NK-92 (cell line): ENCODE results near the gene CCDC81.

Source experiments
- DNase-seq: peaks from one replicate; lab custom pipeline; 2025; ENCODE audit not compliant: unreplicated experiment; lab: John Stamatoyannopoulos, UW

Gene CCDC81

DNA sequence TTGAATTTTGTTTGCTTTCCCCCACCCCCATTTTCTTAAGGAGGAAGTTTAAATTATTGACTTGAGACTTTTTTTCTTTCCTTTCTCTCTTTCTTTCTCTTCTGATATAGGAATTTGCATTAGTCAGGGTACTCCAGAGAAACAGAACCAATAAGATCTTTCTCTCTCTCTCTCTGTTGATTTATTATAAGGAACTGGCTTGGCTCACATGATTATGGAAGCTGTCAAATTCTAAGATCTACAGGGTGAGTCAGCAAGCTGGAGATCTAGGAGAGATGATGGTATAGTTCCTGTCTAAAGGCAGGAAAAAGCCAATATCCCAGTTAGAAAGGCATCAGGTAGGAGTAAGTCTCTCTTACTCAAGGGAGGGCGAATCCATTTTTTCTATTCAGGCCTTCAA is 64.0 kb downstream of the CCDC81 start:
- no peak for DNase-seq

DNA sequence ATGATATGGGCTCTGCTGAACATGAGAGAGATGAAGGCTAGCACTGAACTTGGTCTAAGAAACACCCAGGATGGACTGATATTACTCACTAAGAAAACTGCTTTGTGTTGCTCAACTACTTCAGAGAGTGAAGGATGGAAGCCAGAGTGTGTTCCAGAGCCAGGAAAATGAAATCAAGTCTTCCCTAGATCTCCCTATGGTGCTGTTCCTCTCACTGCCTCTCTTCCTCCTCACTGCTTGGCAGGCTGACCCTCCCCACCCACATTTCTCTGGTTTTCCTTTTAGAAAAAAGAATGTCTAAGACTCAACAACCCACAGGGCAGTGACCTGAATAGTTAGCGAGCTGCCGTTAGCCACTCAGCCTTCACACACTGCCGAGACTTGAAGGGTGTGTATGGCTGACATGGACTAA is 65.6 kb downstream of the CCDC81 start:
- DNase-seq = no peak

DNA sequence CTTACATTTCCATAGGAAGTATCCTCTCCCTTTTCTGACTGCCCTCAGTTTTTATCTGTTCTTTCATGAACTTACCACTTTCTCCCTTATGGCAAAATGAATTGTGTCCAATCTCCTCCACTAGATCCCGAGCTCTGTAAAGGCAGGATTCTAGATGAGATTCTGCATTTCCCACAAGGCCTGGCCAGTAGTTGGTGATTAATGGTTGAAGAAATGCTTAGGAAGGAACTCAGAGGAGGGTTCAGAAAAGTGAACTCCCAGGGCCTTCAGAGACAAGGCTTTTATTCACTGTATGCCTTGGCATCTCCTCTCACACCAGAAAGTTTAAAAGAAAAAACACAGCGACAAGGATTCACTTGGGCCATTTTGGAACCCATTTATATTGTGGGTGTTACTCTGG is 66.2 kb downstream of the CCDC81 start:
- no peak for DNase-seq

DNA sequence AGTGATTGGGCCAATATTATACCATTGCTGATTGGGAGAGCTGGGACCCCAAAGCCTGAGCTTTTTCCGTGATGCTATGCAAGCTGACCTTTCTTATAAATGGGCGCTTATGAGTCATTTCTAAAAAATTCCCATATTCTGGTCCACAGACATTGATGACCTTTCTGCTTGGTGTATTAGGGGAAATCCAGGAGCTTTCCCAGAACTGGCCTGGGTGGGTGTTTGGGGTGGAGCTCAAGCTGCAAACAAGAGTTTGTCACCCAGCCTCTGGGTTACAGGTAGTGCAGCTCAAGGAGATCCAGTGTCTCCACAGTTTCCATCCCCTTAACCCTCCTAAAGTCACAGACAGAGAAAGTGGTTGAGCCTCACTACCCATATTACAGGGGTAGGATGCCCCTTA is 67.7 kb downstream of the CCDC81 start:
- DNase-seq = no peak

DNA sequence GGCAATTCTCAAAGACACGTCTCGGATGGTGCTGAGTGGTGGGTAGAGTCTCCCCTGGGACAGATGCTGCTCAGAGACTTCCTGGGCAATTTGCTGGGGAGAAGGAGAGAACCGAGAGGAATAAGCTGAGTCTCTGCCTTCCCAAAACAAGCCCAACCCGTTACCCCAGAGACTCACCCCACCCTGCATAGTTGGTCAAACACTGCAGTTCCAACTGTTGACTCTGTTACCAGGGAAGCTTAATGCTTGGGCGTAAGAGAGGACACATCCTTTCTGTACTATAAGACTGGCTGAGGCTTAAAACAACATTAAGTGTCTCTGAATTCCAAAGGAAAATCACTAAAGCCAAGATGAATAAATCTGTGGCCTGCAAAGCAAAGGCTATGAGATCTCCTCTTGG is 68.1 kb downstream of the CCDC81 start:
- DNase-seq = no peak

DNA sequence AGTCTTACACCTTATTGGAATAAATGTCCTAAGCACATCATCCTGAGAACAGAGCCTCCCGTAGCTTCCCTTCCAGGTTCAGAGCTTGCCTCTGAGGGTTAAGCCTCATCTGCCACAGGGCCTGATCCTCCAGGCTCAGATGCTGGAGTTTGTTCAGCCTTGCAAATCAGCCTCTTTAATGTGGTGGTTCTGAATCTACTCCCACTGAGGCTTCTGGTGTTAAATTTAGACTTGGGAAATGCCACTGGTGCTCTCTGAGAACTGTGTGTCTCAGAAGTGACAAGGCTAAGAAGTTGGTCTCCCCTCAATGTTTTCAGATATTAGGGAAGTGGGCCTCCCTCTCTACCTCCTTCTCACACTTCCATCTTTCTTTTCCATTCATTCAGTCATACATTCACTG is 68.7 kb downstream of the CCDC81 start:
- no peak for DNase-seq

DNA sequence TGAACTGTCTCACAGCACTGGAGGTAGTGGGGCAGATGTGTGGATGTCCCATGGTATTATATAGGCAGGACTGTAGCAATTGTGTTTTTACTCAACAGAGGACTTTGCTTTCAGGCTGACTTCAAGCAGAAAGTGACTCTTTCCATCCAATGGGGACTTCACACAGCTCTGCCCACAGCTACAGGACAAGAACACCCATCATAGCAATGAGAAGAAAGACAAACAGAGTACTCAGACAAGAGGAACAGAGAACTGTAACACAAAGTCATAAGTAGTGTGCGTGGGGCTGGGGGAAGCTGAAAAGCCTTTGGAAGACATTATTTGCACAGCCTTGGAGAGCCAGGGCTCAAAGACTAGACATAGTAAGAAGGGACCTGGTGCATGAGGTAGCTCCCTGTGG is 70.3 kb downstream of the CCDC81 start:
- DNase-seq = no peak

DNA sequence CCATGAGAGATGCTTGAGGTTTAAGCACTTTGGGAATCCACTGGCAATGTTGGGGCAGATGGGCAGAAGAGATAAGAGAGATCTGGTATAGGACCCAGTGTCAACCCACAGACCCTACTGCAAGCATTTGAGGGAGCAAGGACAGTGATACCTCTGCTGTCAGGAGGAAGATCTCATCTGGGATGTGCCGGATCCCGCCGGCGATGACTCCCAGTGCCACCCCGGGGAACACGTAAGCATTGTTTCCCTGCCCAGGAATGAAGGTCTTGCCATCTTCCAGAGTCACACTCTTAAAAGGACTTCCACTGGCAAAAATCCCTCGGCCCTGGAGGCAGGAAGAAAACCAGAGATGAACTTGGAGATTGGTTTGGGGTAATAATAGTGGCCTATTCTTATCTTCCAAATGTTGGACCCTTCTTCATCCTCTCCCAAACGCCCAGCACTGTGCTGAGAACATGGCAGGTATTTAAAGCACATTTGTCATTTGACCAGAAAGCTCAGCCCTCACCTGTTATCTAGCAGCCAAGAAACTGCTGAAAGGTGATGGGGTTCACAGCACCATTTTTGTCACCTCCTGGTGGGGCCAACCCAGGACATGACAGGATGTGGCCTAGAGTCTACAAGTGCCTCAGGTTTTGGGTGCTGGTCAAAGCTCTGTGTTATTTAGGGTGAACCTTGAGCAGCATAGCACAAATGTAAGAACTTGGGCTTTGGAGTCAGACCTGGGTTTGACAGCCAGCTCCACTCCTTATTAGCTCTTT is 71.7 kb downstream of the CCDC81 start:
- DNase-seq = no peak

DNA sequence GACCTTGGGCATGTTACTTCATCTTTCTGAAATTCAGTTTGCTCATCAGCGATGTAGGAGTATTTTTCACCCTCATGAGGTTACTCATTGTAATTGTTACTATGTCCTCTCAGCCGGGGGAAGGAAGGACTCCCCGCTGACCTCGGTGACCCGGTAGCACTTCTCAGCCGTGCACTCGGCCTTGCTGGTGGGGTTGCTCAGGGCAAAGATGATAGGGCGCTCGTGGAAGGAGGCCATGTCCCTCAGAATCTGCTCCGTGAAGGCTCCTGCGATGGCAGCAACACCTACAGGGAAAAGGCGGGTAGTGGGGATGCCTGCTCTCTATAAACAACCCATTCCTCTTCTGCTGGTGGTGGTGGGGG is 72.2 kb downstream of the CCDC81 start:
- DNase-seq = no peak

DNA sequence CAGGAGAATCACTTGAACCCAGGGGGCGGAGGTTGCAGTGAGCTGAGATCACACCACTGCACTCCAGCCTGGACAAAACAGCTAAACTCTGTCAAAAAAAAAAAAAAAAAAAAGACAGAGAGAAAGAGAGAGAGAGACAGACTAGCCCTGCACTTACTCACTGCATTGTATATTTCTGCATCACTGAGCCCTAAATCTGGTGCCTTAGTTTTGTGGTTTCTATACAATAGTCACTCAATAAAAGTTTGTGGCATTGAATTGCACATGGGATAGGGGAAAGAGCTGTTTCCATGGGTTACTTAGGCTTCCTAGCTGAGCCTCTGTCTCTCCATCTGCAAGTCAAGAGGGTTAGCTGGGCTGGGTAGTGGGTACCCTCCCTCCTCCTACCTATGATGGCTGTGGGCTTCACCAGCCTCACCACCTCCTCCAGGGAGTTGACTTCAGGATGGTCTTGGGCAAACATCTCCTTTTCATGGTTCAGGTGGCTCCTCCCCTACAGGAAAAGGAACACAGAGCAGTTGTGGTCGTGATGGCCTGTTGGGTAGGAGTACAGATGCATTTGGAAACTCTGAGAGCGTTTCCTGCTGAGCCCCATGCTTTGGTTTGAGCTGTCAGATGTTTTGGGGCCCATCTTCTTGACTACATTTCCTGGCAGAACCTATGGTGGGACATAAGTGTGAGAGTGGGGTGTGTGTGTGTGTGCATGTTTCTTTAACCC is 73.2 kb downstream of the CCDC81 start:
- no peak for DNase-seq

DNA sequence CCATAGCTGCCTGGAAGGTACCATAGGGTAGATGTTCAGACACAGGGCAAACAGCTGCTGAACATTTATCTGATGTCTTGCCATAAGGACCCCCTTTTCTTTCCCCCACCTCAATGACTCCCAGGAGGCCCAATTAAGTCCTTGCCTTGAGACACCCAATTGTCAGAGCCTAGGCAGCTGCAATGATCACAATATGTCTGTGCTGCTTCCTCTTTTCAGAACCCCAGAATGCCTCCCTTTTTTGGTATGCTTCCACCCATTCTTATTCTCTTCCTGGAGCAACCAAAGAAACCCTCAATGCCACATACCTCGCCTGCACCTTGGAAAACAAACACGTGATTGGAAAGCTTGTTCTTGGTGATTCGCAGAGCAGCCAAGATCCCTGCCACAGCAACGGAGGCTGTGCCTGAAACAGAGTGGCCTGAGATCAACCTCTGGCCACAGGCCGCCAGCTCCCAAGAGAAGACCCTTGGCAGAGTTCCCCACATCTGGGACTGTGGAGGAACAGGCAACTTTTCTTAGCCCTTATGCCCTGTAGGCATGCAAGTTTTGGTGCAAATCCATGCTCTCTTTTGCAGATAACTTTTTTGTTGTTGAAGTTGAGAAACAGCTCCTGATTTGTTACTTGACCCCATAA is 75.4 kb downstream of the CCDC81 start:
- no peak for DNase-seq

DNA sequence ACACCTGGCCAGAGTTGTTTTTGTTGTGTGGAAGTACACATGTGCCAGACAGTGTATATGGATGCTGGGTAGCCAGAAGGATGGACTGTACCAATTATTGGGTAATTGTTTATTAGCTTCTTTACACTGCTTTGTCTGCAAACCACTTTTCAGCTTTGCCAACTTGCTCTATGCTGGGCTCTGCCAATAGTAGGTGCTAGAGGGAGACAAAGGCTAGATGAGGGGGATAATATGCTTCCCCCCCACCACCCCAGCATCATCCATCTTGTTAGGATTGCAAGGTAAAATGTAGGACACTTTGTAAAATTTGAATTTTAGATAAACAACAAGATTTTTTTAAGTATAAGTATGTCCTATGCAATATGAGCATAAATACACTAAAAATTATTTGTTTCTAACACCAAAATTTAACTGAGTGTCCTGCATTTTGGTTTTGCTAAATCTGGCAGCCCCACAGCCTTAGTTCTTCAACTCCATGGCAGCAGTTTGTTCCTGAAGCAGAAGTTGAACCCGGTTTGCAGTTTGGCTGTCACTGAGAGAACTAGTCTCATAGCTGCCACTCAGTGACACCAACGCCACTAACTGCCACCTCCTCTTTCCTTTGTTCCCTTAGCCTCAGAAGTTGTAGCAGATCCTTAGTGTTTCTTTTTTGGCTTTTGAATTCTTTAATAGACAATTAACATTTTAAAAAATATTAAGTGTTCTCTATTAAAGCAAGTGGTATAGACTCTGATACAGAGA is 78.8 kb downstream of the CCDC81 start:
- no peak for DNase-seq

DNA sequence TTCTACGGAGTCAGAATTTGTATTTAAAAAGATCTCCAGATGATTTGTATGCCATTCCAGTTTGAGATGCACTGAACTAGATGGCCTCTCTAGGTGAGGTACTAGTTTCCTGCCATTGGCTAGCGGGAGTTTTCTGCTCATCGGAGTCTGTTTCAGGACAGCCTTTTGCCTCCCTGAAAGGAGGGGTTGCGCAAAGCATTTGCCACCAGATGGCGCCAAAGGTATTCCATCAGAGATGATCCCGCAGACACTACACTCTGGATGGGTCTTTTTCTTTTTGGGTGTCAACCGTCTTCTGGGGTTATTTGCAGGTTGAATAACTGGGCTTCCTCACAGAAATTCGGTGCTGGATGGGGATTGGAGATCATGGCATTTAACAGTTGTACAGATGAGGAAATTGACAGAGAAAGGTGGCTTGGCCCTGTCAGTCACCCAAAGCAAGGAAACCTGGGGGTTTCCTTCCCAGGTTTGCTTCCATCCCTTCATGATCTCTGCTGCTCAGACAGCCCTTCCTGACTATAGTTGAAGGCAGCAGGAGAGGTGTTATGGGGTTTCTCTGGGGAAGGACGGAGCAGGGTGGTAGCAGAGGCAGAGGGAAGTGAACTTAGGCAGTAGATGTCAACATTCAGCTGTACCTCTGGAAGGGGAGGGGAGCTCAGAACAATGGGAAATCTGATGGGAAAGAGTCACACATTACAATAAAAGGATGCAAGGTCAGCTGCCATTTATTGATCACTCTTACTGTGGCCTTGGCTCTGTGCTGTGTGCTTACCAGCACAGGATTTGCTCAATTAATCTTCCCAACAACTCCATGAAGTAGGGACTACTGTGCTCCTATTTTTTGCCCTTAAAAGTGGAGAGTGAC is 81.6 kb downstream of the CCDC81 start:
- no peak for DNase-seq

DNA sequence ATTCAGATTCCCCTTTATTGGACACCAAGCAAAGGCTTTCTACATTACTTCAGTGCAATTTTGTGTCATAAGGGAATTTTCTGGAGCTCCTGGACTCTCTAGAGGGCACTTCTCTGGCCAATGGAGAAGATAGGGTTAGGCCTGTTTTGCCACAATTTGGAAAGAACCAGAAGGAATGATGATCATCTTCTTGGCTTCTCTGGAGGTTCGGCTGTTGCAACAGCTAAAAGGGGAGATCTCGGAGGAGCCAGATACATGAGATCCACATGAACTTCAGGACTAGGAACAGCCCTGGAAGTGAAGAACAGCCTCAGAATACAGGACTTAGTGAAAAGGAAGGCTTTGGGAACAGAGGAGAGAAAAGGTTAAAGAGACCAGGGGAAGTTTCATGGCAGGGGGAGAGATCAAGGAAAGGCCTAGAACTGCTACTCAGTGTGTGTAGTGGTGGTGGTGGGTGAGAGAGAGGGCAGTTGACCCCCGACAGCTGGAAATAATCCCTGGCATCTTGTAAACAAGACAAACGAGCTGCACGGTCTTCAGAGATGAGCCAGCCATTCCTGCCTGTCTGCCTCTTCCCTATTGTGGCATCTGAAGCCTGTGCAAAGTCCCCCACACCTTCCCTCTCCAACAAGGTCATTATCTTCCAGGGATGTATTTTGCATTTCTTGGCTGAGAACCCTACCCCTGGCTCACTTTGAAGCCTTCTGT is 83.8 kb downstream of the CCDC81 start:
- DNase-seq = no peak

DNA sequence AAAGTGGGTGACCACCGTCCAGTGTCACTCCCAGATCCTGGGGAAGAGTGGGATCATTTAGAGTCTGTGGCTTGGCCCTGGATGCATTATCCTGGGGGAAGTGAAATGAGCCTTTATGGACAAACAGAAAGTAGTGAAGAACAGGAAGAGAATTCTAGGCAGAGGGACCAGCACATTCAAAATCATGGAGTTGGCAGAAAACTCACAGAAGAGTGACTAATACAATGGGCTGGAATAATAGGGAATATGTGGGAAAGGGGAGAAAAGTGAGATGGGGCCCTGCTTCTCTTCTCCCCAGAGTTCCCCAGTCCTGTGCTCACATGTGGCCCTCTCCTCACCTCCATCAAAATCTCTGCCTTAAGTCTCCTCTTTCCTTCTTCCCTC is 84.3 kb downstream of the CCDC81 start:
- DNase-seq = no peak

DNA sequence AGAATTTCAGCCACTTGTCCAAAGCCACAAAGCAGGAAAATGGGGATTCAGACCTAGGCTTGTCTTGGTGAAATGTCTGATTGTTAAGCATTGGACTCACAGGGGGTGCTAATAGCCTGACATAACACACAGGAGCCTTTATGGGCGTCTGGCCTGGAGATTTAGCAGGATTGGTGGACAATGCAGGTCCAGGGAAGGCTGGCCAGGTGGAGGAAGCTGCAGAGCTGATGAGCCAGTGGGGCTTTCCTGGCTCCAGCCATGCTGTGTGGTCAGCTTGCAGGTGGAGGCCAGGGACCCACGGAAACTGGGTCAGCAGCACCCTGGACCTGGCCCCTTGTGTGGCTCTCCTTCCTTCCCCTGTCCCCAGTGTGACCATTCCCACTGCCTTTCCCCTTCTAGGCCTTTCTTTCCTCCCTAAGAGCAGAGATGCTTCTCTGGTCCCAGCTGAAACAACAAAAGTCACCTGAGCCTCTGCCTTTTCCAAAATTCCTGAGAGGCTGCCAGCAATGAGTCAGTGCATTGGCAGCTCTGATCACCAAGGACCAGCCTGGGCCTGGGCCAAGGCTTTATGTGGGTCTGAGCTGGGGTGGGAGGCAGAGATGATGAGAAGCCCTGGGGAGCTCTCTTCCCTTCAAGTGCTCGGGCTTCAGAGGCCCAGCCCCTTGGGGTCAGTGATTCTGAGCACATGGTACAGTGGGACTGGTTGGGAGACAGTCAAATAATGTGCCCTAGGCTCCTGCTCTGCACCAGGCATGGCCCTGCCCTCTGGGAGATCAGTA is 85.2 kb downstream of the CCDC81 start:
- DNase-seq = no peak

DNA sequence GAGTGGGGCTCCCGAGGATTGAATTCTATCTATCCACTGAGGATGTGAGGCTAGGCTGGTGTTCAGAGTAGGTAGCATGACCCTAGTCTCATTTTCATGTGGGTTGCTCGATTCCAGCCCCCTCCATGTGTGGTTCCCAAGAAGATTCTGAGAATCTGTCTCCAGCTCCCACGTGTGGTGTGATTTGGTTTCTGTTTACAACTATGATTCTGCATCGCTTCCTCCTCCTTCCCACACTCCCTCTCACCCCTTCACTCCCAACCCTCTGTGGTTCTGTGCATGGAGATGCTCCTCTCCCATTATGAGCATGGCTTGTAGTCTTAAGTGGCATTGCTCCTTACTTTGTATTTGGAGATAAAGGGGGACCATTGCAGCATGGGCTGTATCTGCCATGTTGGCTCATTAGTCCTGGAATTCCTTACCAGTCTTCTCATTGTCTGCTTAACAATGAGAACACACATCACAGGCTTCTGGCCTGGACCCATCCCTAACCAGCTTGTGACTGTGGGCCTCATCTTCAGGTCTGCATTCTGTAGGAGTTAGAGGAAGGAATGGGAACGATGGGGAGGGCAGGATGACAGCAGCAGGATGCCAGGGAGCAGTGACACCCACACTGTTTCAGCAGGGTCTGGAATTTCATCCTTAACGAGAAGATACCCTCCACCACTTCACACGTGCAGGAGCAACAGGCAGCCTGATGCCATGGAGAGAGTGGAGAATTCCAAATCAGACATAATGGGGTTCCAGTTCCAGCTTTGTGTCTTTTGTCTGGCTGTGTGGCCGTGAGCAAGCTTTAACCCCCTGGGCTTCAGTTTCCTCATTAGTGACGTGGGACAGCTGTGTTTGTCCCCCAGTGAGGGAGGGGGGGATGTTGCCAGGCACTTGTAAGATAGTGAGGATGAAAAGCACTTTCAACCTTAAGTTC is 86.0 kb downstream of the CCDC81 start:
- no peak for DNase-seq

DNA sequence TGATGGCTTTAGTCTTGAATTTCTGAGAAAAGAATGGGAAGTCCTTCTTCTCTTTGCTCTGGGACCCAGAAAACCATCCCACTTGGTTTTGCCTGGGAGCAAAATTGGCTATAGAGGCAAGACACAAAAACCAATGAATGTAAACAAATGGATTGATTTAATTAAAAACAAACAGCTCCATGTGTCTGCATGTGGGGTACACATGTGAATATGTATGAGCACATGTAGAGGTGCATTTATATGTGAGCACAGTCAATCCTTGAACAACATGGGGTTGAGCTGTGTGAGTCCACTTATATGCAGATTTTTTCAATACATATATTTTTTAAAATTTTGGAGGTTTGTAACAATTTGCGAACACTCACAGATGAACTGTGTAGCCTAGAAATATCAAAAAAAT is 87.2 kb downstream of the CCDC81 start:
- DNase-seq = no peak
